PC-3 (cell line): ENCODE data around the gene UQCC3. TPM values are rescaled to one million over a fixed set of nuclear protein-coding genes. Genes with fewer than 3 reads are reported as not detected.
"Not testable (repeated sequence)": the region's sequence is repeated elsewhere in the genome, so short reads cannot be mapped to it uniquely, and the experiment has no call there.

Experiments used
- ATAC-seq: fragments of 200-7000 bp; cut with Tn5 transposase; 2 replicates; pipeline ENCODE4 v1.9.1; 2020; ENCODE audit warnings: mild to moderate bottlenecking, moderate library complexity
- BruUV-seq: library from RNA; stranded (reverse); fragments of 400-500 nt; replicated peaks from 2 replicates; lab custom pipeline; 2021; lab: Mats Ljungman, UMichigan
- CTCF ChIA-PET: fragments of 300-600 bp; sonication (Branson Sonifier 250); formaldehyde crosslinking; loops from one replicate; lab custom pipeline; 2022; ENCODE audit warnings: antibody characterized with exemption; lab: Charles Lee
- POLR2A ChIA-PET: fragments of 300-600 bp; sonication (Branson Sonifier 250); formaldehyde crosslinking; loops from one replicate; lab custom pipeline; 2022; ENCODE audit warnings: antibody characterized with exemption; ENCODE audit not compliant: unreplicated experiment; lab: Charles Lee
- DNase-seq: peaks from one replicate; pipeline ENCODE4 v3.0.0-alpha.2; 2015
- H2AFZ ChIP-seq: fragments of 300-600 bp; sonication (generic); 2 replicates; pipeline ENCODE4 v1.6.0; 2016; ENCODE audit warnings: antibody characterized with exemption, low read length
- H3F3A ChIP-seq: fragments of 300-600 bp; sonication (generic); one replicate; pipeline ENCODE4 v1.6.0; 2017; ENCODE audit warnings: antibody characterized with exemption, low read length, control low read depth, mild to moderate bottlenecking; ENCODE audit not compliant: unreplicated experiment
- H3K27ac ChIP-seq: fragments of 300-600 bp; sonication (generic); 2 replicates; pipeline ENCODE4 v1.5.1; 2016; ENCODE audit warnings: mild to moderate bottlenecking, low read length
- H3K27me3 ChIP-seq: fragments of 300-600 bp; sonication (generic); 2 replicates; pipeline ENCODE4 v1.6.1; 2016; ENCODE audit warnings: low read length, mixed read lengths
- H3K36me3 ChIP-seq: fragments of 300-600 bp; sonication (generic); 2 replicates; pipeline ENCODE4 v1.6.1; 2016; ENCODE audit warnings: low read depth, mixed run types, low read length, mixed read lengths
- H3K4me1 ChIP-seq: fragments of 300-600 bp; sonication (generic); 2 replicates; pipeline ENCODE4 v1.5.1; 2016; ENCODE audit warnings: low read length; ENCODE audit not compliant: insufficient read depth
- H3K4me2 ChIP-seq: fragments of 300-600 bp; sonication (generic); 2 replicates; pipeline ENCODE4 v1.6.0; 2016; ENCODE audit warnings: low read length
- H3K4me3 ChIP-seq: fragments of 300-600 bp; sonication (generic); 2 replicates; pipeline ENCODE4 v1.5.1; 2016; ENCODE audit warnings: mild to moderate bottlenecking, low read length, mixed read lengths
- H3K79me2 ChIP-seq: fragments of 300-600 bp; sonication (generic); 2 replicates; pipeline ENCODE4 v1.6.1; 2017; ENCODE audit warnings: low read length, mixed read lengths
- H3K9ac ChIP-seq: fragments of 300-600 bp; sonication (generic); 2 replicates; pipeline ENCODE4 v1.6.0; 2016; ENCODE audit warnings: mild to moderate bottlenecking, low read length
- H3K9me2 ChIP-seq: fragments of 300-600 bp; sonication (generic); replicated peaks from 2 replicates; pipeline ENCODE4 v1.6.1; 2016; ENCODE audit warnings: mixed run types, low read length, mixed read lengths
- H3K9me3 ChIP-seq: fragments of 300-600 bp; sonication (generic); 2 replicates; pipeline ENCODE4 v1.6.1; 2016; ENCODE audit warnings: low read length, mixed read lengths
- H4K20me1 ChIP-seq: fragments of 300-600 bp; sonication (generic); 2 replicates; pipeline ENCODE4 v1.6.1; 2016; ENCODE audit warnings: low read length, mixed read lengths
- EZH2 ChIP-seq: fragments of 300-600 bp; sonication (generic); IDR thresholded peaks from one replicate; pipeline ENCODE4 v1.6.1; 2017; ENCODE audit warnings: antibody characterized with exemption, mild to moderate bottlenecking, low read length; ENCODE audit not compliant: unreplicated experiment
- EZH2phosphoT487 ChIP-seq: fragments of 300-600 bp; sonication (generic); IDR thresholded peaks from 2 replicates; pipeline ENCODE4 v1.6.1; 2018; ENCODE audit warnings: mild to moderate bottlenecking, antibody characterized with exemption, low read length, borderline replicate concordance
- intact Hi-C: fragments of 100-400 bp; cut with micrococcal nuclease; formaldehyde crosslinking; loops from 2 replicates; pipeline ENCODE4 v1.9.0; 2023
- total RNA-seq: library from RNA; depleted of rRNA; stranded (reverse); fragments of >200 nt; gene quantifications from 2 replicates; pipeline ENCODE4 v1.2.3, GENCODE V29; 2014
- TF ChIP-seq, protein P1 (sequence below): fragments of 300-600 bp; sonication (generic); conservative IDR thresholded peaks from 2 replicates; pipeline ENCODE4 v1.5.1; 2017; ENCODE audit warnings: antibody characterized with exemption, low read depth, mild to moderate bottlenecking, low read length

Gene UQCC3
- total RNA-seq, 1 experiment from 2014 or later: 83.6 TPM

DNA sequence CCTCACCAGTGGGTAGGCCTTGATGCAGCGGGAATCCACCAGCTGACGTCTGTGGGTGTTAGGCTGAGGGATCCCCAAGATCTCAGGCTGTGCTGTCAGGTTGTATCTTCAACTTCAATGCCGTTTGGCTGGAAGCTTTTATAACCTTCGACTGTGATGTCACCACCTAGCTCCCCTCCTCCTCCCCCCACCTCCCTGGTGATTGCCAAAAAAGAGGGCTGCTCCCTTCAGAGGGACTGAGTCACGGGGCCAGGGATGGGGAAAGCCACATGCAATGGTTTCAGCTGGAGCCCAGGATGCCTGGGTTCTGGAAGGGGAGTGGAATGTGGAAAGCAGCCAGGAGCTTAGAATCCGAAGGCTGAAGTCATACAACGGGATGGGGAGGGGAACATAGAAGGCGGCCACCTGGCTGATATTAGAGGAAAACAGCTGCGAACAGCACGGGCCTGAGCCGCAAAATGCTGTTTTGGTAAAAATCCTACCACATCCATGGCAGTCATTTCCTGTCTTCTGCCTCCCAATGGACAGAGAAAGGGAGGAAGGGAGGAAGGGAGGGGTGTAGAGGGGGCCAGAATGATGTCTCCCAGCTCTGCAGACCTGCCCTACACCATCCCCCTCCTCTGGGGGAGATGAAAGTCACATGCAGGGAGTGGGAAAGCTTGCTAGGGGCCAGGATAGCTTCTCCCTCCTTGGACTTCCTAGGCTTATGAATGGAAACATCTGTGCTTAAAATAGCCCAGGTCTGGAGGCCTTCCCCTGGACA is 18.1 kb downstream of the UQCC3 start, which contains the start of gene LRRN4CL:
LRRN4CL (minus strand) TSS at position 110 of the 763 bp plus-strand sequence. CDS start 1,022 bp downstream, outside the sequence.
- no peaks in the 10 kb centered on the region for H3K27me3 ChIP-seq
- no peaks in the 10 kb centered on the region for H3K79me2 ChIP-seq
- CTCF ChIA-PET: no interaction called here
- no peaks in the 10 kb centered on the region for H4K20me1 ChIP-seq
- DNase-seq (no peak), ATAC-seq (peak; percentile 27; the same call in 1 of the 2 replicates)
- H3K9me3 ChIP-seq: no peaks in the 10 kb centered on the region
- no TSS peak for BruUV-seq
- H3K9ac ChIP-seq: no peak within 1 kb of the TSS
- peaks cover 3% of the 10 kb centered on the region for H3F3A ChIP-seq
- TF ChIP-seq, protein P1, sequence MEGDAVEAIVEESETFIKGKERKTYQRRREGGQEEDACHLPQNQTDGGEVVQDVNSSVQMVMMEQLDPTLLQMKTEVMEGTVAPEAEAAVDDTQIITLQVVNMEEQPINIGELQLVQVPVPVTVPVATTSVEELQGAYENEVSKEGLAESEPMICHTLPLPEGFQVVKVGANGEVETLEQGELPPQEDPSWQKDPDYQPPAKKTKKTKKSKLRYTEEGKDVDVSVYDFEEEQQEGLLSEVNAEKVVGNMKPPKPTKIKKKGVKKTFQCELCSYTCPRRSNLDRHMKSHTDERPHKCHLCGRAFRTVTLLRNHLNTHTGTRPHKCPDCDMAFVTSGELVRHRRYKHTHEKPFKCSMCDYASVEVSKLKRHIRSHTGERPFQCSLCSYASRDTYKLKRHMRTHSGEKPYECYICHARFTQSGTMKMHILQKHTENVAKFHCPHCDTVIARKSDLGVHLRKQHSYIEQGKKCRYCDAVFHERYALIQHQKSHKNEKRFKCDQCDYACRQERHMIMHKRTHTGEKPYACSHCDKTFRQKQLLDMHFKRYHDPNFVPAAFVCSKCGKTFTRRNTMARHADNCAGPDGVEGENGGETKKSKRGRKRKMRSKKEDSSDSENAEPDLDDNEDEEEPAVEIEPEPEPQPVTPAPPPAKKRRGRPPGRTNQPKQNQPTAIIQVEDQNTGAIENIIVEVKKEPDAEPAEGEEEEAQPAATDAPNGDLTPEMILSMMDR: no peak
- no peak for TF ChIP-seq EZH2
- no peak for TF ChIP-seq EZH2phosphoT487
- no peak within 1 kb of the TSS for H3K27ac ChIP-seq
- peaks cover 23% of the 10 kb centered on the region for H3K36me3 ChIP-seq
- H3K9me2 ChIP-seq: no peaks in the 10 kb centered on the region
- POLR2A ChIA-PET: interaction anchor here (0.6 kb wide), 1 partner anchor 150 kb away, joined by 6 read pairs; no protein-coding TSS in a partner anchor
- no peak within 1 kb of the TSS for H2AFZ ChIP-seq
- no peak within 1 kb of the TSS for H3K4me2 ChIP-seq
- no peak within 1 kb of the TSS for H3K4me3 ChIP-seq
- no peaks in the 10 kb centered on the region for H3K4me1 ChIP-seq
- intact Hi-C loops: loop anchor here (10.0 kb wide), 1 partner anchor 295 kb away; no protein-coding TSS in a partner anchor

DNA sequence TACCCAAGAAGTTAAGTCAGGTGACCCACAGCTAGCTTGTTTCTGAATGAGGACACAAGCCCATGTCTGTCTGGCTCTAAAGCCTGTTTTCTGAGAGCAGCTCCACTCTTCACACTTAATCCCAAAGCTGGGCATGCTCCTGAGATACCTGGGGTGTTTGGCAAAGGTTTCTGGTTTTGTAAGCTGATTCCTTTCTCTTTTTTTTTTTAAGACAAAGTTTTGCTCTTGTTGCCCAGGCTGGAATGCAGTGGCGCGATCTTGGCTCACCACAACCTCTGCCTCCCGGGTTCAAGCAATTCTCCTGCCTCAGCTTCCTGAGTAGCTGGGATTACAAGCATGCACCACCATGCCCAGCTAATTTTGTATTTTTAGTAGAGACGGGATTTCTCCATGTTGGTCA is 22.2 kb downstream of the UQCC3 start:
- H3K27me3 ChIP-seq, H3K4me2 ChIP-seq, H3F3A ChIP-seq, H3K9ac ChIP-seq, DNase-seq, POLR2A ChIA-PET, BruUV-seq, H3K4me3 ChIP-seq, H2AFZ ChIP-seq, H3K4me1 ChIP-seq, H3K9me3 ChIP-seq, ATAC-seq, H3K79me2 ChIP-seq, H3K9me2 ChIP-seq, H4K20me1 ChIP-seq, H3K27ac ChIP-seq: not testable (repeated sequence)
- peaks cover 23% of the 10 kb centered on the region for H3K36me3 ChIP-seq
- intact Hi-C loops: loop anchor here (1.0 to 10.0 kb wide), 2 partner anchors 12 to 299 kb away; no protein-coding TSS in a partner anchor
- CTCF ChIA-PET: interaction anchor here (2.5 kb wide), 1 partner anchor 12 kb away, joined by 12 read pairs; no protein-coding TSS in a partner anchor

DNA sequence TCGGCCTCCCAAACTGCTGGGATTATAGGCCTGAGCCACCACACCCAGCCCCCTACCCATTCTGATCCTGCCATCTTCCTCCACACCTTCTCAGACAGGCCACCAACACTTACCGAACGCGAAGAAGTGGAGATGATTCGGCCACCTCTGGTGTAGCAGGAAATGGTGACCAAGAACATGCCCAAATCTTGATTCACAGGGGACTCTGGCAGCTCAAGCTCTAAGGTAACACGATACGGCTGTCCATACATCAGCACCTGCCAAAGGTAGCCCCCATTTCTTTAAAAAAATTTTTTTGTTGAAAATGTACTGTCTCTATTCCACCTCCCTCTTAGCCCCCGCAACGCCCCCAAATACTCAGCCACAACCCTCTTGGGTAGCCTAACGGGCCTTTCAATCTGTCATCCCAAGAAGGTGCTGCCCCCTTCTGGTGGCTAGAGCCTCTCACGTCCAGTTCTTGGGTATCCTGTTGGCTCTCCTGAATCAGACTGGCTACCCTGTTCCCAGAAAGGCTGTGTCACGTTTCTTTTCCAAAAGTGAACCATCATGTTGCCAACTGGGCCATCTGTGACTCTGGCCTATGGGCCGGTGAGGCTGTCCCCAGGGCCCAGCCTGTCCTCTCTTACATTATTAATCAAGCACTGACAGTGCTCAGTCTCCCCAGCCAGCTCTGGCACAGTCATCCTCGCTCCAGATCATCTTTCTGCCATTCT is 23.1 kb downstream of the UQCC3 start:
- Histone ChIP-seq H4K20me1 (no peaks in the 10 kb centered on the region), H3K9me2 (no peaks in the 10 kb centered on the region), H3K27me3 (no peaks in the 10 kb centered on the region), H3K4me2 (no peak overlapping the region), H3K4me3 (no peak overlapping the region), H2AFZ (no peak overlapping the region), H3K36me3 (peaks cover 23% of the 10 kb centered on the region), H3F3A (peaks cover 3% of the 10 kb centered on the region), H3K9me3 (no peaks in the 10 kb centered on the region), H3K9ac (no peak overlapping the region), H3K4me1 (no peaks in the 10 kb centered on the region), H3K27ac (no peak overlapping the region), H3K79me2 (no peaks in the 10 kb centered on the region)
- DNase-seq: peak; percentile 80
- BruUV-seq: no TSS peak
- ChIA-PET CTCF (interaction anchor here (0.7 to 2.5 kb wide), 3 partner anchors 11 to 22 kb away, joined by 4 to 12 read pairs (median 4); no protein-coding TSS in a partner anchor), POLR2A (no interaction called here)
- TF ChIP-seq, protein P1: peak; percentile 95
- TF ChIP-seq EZH2phosphoT487: no peak
- intact Hi-C loops: loop anchor here (1.0 to 10.0 kb wide), 2 partner anchors 13 to 300 kb away; no protein-coding TSS in a partner anchor
- peak; percentile 95 for ATAC-seq
